Measurements from ENCODE around the gene CHAT.
A peak's percentile ranks its signal among the peaks of the same experiment; 100 is the strongest.

Gene CHAT

DNA sequence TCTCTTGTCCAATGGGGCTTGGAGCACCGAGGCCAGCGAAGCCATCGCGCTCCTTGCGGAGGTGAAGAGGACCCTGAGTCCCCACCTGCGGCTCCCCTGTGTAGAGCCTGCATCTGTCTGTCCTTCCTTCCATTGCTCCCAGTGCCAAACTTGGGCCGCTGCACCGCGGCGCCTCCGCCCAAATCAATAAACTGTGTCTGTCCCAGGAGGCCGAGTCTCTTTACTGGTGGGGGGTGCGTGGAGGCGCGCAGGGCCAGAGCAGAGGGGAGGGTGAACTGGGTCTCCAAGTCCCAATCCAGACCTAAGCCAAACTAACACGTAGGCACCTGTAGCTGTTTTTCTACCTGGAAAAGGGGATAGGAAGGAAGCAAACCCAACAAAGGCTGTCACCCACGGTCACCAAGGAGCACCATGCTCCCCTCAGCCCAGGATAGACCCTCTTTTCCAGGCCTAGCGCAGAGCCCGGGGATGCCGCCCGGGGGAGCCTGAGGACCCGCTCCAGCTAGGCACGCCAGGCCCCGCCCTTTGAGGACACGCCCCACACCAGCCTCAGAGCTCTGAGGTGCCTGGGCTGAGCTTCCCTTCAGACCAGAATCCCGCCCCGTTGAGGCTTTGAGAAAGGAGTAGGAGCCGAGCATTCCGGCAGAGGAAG is 1.2 kb upstream of the CHAT start:
- DNase-seq: peak; percentile 68 to 92

DNA sequence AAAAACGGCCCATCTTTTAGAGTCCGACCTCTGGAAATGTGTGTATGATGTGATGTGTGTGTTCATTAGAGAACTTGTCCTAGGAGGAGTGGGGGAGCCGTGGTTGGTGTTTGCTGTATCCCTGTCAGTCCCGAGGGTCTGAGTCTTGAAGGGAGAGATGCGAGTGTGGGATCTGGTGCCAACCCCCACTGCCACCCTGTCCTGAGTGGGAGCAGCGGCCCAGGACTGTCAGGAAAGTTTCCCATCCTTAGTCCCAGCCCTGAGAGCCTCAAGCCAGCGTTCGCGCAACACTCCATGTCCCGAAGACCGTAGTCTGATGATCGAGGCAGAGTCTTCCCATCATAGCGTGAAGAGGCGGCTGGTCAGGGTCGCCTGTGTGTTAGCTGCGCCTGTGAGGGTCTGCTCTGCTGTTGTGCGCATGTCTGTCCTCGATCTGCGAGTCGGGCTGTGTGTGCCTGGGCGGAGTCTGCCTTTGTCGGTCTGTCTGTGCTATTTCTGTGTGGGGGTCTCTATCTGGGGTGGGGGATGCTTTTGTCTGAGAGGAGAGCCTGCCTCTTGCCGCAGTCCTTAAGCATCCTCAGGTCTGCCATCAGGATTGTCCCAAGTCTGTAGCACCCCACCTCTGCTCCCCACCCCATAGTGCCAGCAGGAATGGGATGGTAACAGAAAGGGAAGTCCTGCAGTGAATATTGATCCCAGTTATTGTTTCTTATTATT is 514 bp upstream of the CHAT start:
- peak in 1 of 2 experiments; percentile 46 for DNase-seq

DNA sequence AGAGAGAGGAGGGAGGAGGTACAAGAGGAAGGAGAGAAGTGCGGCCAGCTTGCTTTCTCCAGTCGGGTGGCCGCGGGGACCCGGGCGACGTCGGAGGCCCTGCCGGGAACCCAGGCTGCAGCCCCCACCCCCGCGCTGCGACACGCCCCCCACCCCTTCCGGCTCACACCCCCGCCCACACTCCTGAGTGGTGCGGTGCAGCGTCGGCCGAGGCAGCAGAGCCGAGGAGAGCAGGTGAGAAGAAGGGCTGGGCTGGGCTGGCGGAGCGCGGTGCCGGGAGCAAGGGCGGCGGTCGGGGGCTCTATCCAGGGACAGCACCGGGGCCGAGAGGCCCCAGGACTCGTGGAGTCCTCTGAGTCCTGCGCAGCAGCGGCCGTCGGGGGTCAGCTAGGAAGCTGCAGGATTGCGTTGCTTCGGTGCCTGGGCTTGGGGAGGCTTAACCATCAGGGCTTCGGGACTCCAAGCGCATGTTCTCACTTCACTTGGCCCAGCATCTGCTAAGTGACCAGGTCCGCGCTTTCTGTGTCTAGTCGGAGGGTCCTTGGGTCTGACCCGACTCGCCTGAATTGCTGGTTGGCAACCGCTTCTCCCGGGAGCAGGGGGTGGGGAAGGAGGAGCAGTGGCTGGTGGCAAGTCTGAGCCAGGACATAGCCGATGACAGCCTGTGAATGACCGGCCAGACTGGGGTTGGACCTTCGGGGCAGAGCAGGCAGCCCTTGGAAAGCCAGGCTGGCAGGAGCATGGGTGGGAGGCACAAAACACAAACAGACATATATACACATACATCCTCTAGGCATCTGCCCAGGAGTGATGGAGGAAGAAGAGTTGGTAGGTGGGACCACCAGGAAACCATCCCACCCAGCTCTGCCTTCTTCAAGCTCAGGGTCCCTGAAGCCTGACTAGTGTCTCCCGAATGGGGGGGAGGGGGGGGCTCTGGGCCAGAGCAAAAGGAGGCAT is 683 bp downstream of the CHAT start:
- peak in 1 of 2 experiments; percentile 76 for DNase-seq

DNA sequence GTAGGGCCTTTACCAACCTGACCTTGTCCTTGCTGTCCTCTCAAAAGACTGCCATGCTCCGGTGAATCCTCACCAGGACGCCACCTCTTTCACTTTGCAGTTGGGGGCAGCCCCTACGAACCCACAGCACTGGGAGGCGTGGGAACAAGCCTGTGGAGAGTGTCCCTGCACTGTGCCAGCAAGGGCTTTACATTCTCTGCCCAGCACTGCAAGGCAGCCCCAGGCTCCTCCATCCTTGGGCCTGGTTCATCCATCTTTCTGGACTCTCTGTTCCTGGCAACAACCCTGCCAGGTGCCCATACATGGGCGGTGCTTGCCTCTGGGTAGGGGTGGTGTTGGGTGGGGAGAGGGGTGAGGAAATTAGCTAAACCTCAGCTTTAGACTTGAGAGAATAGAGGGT is 1.4 kb downstream of the CHAT start:
- DNase-seq: no peak

DNA sequence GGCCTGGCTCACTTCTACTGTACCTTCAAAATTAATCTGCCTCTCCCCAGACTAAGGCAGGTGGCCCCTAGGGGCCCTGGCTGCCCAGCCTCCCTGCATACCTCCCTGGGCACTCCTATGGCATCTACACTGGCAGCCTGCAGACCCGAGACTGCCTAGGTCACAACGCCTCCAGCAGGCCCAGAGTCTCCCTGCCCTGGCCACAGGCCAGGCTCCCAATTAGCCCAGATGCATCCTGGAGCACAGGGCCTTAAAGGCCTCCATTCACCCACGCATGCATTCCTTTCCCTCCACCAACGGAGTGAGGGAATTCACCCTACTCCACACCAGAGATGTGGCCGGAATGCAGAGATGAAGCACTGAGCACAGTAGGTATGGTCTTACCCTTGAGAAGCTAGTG is 1.9 kb downstream of the CHAT start:
- DNase-seq: no peak

DNA sequence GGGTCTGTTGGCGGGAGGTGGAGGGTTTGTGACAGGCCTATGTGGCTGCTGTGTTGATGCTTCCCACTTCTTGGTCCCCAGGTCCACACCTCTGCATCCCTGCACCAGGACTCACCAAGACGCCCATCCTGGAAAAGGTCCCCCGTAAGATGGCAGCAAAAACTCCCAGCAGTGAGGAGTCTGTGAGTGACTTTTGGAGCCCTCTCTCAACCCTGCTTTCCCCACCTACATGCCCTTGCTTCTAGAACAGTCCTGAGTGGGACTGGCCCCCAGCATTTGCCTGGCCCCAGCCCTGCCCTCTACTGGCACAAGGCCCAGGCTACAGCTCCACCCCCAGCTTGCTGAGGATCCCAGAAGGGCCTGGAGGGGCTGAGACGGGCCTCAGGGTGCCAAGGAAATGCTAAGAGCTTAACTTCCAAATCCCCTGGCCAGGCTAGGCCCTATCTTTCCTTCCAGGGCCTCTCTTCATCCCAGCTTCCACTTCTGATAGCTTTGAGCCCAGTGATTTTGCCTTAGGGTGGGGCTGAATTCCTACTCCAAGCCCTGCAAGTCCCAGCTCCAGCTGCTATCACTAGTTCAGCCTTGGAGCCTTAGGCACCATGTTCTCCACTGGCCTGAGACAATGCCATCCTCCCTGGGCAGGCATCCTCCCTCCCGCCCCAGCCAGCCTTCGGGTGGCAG is 2.7 kb downstream of the CHAT start:
- peak in 1 of 2 experiments; percentile 6 for DNase-seq

DNA sequence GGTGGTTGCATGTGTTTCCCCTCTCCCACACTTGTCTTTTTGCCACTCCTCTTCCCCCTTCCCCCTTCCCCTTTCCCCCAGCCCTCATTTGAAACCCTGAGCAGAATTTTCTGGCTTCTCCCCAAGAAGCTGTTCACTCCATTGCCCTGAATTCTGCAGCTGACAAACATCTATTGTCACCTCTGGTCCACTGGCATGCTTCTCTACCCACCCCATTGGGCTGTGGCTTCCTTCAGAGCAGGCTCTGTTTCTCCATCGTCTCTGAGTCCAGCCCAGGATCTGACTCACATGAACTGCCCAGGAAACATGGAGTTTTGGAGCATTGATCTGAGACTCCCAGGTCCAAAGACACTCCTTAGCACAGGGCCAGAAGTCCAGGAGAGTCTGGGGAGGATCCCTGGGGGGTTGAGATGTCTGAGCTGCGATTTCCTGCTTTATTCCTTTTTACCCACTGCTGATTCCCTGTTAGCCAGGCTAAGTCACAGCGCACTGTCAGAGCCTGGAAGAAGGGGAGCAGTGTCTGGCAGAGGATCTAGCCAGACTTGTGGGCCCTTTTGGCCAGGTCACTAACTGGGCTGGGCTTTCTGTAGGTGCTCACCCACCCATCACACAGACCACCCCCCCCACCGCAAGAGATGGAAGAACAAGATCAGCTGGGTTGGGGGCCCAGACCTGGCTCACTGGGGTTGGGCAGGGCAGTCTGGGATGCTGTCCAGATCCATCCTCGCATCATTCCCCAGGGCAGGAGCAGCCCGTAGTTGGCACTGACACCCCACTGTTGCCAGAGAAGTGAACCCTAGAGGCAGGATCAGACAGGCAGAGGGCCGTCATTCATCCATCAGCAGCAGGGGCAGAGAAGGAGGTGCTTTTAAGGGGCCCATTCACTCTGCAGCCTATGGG is 3.5 kb downstream of the CHAT start:
- DNase-seq: no peak

DNA sequence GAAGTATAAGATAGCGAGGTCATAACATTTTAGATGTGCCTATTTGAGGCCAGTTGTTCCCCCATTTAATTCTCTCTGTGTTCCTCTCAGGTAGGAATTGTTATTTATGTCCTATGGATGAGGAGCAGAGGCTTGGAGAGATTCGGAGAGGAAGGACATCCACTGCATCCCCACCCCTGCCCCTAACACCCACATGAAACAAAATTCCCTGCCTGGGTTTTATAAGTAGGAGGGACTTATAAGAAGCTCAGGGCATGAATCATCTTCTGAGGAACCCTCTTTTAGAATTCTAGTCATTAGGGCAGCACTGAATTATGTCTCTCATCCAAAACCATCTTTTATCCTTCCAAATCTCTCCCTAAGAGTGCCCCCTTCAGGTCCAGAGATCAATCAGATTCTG is 5.0 kb downstream of the CHAT start:
- DNase-seq: no peak

DNA sequence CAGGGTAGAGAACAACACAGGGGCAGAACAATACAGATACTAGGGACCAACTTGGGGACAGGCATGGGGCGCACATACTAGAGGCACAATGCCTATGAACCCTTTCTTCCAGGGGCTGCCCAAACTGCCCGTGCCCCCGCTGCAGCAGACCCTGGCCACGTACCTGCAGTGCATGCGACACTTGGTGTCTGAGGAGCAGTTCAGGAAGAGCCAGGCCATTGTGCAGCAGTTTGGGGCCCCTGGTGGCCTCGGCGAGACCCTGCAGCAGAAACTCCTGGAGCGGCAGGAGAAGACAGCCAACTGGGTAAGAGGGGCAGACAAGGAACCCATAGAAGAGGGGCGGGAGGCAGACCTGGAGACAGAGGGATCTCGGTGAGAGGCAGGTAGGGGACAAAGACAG is 5.8 kb downstream of the CHAT start:
- DNase-seq: no peak

DNA sequence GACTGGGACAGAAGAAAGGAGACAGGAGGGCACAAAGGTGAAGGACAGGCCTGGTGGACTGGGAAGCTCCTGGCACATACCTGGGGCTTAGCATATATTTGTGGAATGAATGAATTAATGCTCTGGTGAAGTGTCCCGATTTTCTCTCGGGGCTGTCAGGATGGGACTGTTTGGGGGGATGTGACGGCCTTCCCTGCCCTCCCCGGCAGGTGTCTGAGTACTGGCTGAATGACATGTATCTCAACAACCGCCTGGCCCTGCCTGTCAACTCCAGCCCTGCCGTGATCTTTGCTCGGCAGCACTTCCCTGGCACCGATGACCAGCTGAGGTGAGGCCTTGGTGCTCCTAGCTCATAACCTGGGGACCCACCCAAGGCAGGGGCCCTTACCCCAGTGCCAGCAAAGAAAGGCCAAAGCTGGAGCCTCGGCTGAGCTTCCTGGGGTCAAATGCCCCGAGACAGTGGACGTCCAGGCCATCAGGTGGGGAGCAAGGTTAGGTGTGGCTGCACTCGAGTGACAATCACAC is 6.5 kb downstream of the CHAT start:
- no peak for DNase-seq

DNA sequence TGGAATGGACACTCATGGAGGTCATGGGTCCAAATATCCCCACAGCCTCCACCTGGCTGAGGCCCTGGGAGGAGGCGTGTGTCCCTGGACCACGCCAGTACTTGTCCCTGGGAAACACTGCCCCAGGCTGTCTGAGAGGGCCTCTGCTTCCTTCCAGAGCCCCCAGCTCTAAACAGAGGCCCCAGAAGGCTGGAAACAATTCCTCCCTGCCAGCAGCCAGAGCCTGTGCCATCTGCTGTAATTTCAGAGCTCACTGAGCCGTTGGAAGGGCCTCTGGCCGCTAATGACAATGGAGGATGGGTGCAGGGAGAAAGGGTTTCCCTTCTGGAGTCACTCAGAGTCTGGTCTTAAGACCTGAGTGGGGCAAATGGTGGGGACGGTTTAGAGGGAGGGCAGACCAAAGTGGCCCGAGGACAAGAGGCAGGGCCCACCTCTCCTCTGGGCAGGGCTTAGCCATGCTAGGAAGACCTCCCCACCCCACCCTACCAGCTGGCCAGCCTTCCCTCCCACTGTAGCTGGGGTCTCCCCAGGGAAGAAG is 7.1 kb downstream of the CHAT start:
- DNase-seq: no peak

DNA sequence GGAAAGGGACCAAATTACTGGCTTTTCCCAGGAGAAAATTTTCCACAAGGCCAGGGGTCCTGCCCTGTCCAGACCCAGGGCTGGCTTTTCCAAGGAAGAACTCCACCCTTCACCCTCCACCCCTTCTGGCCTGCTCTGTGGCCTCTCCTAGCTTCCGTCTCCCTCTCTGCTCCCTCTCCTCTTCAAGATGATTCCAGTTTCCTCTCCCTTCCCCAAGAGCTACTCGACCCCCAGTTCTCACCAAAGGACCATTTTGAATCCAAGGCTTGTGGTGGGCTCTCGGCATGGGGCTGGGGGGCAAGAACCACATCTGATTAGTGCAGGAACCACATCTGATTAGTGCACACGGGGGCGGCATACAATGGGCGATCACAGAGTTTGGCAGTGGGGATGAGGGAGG is 7.7 kb downstream of the CHAT start:
- no peak for DNase-seq

DNA sequence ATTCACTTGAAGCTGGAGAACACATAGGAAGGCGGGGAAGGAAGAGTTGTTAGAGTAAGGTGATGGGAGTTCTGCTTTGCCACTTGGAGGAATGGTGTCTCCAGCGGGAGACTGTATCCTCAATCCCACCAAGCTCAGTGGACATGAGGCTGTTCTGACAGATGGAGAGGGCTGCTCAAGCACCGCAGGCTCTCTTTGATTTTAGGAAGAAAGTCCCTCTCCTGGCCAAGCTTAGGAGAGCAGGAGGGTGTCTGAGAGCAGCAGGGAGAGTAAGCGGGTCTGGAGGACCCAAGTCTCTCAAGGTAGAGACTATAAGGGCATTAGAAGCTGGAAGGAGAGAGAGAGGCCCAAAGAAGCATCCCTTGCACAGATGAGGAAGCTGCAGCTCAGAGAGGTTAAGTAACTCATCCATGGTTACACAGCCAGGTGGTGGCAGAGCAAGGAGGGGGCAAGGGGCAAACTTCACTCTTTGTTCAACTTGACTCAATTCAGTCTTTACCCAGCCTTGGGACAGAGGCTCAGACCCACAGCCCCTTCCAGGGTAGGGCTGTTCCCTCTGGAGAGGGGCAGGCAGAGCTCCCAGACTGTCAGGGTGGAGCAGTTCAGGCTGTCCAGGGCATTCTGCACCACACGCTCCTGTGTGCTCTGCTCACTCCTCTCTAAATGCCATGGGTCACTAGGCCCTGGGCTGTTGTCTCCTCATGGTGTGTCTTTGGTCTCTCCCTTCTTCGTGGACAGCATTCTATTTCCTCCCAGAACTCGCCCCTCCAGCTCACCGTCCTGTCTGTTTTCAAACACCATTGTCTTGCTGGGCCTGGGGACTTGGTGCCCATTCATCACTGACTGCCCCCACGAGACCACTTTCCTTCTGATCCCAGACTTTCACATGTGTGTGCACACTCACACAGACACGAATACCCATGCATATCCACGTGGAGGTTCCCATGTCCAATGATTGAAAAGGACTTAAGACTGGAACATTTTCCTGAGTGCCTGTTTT is 8.9 kb downstream of the CHAT start:
- no peak for DNase-seq

DNA sequence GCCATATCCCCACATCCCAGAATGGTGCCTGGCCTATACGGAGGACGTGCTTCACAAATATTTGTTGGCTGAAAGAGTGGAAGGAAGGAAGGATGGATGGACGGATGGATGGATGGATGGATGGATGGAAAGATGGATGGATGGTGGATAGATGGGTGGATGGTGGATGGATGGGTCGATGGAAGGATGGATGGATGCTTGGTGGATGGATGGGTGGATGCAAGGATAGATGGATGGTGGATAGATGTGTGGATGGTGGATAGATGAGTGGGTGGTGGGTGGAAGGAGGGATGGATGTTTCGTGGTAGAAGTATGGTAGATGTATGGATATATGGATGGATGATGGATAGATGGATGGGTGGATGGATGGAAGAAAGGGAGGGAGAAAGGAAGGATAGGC is 10.8 kb downstream of the CHAT start:
- no peak for DNase-seq

DNA sequence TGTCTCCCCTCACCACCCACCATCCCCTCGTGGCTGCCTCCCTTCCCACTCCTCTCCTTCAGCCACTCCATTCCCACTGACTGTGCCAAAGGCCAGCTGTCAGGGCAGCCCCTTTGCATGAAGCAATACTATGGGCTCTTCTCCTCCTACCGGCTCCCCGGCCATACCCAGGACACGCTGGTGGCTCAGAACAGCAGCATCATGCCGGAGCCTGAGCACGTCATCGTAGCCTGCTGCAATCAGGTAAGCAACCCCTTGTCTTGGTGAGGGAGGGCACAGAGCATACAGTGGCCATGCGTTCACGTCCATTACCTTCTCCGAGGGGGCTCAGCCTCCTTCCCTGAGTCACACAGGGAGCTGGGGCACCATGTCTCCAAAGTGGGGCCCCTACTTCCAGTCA is 11.6 kb downstream of the CHAT start:
- no peak for DNase-seq

DNA sequence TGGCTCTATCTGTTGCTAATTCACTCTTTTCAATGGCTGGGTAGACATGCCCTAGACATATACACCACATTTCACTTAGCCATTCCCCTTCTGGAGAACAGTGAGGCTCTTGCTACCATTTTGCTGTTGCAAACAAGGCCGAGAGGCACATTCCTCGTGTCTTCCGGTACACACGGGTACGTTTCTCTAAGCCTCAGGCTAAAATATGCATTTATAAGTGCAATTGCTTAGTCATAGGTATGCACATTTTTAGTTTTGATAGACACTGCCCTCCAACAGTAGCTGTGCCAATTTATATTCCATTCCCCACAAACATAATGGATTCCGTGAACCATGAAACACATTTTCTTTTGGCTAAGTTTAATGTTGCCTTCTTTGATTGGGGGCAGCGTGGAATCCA is 13.2 kb downstream of the CHAT start:
- DNase-seq: no peak

DNA sequence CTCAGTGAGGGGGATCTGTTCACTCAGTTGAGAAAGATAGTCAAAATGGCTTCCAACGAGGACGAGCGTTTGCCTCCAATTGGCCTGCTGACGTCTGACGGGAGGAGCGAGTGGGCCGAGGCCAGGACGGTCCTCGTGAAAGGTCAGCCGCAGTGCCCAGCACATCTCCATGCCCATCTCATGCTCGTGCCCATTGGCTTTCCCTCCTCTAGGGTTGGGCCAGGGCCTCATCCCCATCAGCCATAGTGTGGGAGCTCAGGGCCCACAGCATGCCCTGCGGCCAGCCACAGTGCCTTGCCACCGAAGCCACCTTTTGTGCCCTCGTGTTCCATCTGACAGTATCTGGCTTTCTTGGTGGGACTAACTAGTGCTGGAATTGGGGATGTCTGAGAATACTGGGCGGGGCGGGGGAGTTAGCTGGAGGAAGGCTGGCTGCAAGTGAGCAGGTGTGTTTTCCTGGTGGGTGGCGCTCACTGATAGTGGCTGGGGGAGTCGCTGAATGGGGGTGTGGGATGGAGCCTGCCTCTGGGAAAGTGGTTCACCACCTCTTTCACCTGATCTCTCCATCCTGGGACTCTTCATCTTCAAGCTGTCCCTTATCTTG is 13.9 kb downstream of the CHAT start:
- DNase-seq: no peak

DNA sequence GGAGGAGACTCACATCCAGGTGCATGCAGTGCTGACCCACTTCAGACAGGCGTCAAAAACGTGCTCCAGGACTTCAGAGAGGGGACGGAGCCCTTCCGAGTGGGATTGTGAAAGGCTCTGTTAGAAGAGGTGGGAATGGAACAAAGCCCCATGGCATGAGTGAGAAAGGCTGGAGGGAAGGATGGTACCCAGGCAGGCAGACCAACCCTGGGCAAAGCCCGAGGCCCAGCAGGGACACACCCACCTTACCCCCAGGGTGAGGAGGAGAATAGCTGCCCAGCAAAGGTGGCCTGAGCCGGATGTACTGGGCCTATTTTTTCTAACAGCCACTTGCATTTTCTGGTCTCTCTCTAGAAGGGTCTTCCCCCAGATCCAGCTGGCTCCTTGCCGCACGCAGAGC is 14.8 kb downstream of the CHAT start:
- DNase-seq: no peak

DNA sequence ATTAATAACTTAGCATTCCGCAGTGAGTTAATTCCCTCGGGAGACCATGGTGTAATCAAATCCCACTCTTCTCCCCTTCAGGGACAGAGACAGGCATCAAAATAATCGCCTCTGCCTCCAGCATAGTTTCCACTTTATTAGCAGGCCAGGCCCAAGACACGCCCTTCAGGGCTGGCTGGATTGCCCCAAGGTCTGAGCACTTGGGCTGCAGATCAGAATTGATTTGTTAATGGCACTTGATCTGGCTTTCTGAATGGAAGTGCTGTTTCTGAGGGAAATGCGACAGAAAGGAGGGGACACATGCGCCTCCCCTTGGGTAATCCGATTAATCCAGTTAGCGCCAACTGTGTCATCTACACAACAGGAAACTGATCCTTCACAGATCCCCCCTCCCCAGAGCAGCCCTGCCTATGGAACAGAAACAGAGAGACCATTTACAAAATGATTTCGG is 15.6 kb downstream of the CHAT start:
- DNase-seq: peak in 1 of 2 experiments; percentile 18

DNA sequence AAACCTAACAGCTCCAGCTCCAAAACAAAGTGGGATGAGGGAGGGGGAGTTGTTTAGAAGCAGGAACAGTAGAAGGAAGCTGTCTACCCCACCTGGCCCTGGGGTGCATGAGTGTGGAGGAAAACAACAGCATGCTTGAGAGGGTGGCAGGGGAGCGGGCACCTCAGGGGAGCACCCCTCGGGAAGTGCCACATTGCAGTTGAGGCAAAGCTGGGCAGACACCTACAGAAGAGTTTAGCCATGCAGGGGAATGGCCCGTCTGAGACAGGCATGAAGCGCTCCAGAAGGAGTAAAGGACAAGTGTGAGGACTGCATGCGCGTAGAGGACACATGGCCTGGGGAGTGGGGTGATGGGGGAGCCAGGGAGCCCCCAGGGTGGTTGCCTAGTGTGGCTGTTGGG is 18.1 kb downstream of the CHAT start:
- DNase-seq: no peak
